Mononuclear cell (primary cell): ENCODE data around the gene DCTD. TPM values are rescaled to one million over a fixed set of nuclear protein-coding genes. Genes with fewer than 3 reads are reported as not detected.

ENCODE experiments used
- H3K27me3 ChIP-seq: 2 replicates; pipeline ENCODE4 v1.6.0; 2011; ENCODE audit warnings: low read length, control low read depth; ENCODE audit not compliant: insufficient read depth
- H3K4me1 ChIP-seq: 2 replicates; pipeline ENCODE4 v1.5.1; 2011; ENCODE audit warnings: mild to moderate bottlenecking, low read length, control low read depth; ENCODE audit not compliant: insufficient read depth
- H3K4me3 ChIP-seq: 2 replicates; pipeline ENCODE4 v1.5.1; 2011; ENCODE audit warnings: mild to moderate bottlenecking, low read length, moderate library complexity
- H3K9me3 ChIP-seq: 2 replicates; pipeline ENCODE4 v1.5.1; 2011; ENCODE audit warnings: low read depth, mild to moderate bottlenecking, control low read depth, low read length
- total RNA-seq: library from RNA; depleted of rRNA; stranded (reverse); fragments of >200 nt; gene quantifications from one replicate; pipeline ENCODE4 v1.2.3, GENCODE V29; 2012

DCTD gene
- total RNA-seq, 1 donor, result 39.9 TPM

GRCh38 chr4:182874797-182875345 lies 42.3 kb downstream of the DCTD start:
- Histone ChIP-seq H3K4me3 (no peak overlapping the region), H3K27me3 (no peaks in the 10 kb centered on the region), H3K4me1 (peaks cover 9% of the 10 kb centered on the region), H3K9me3 (no peaks in the 10 kb centered on the region)

GRCh38 chr4:182874304-182874751 lies 42.9 kb downstream of the DCTD start:
- H3K9me3 ChIP-seq, result no peaks in the 10 kb centered on the region
- H3K4me1 ChIP-seq, result peaks cover 9% of the 10 kb centered on the region
- no peaks in the 10 kb centered on the region for H3K27me3 ChIP-seq
- no peak overlapping the region for H3K4me3 ChIP-seq

- H3K4me1 ChIP-seq, result peaks cover 9% of the 10 kb centered on the region
- no peaks in the 10 kb centered on the region for H3K27me3 ChIP-seq
- no peaks in the 10 kb centered on the region for H3K9me3 ChIP-seq
- no peak overlapping the region for H3K4me3 ChIP-seq
These were observed 43.5 kb downstream of the DCTD start for GRCh38 chr4:182873726-182874125.

GRCh38 chr4:182873289-182873688 lies 43.9 kb downstream of the DCTD start:
- no peaks in the 10 kb centered on the region for H3K9me3 ChIP-seq
- H3K4me1 ChIP-seq, result peaks cover 9% of the 10 kb centered on the region
- no peaks in the 10 kb centered on the region for H3K27me3 ChIP-seq
- H3K4me3 ChIP-seq, result no peak overlapping the region

- H3K9me3 ChIP-seq, result no peaks in the 10 kb centered on the region
- no peak overlapping the region for H3K4me3 ChIP-seq
- H3K27me3 ChIP-seq, result no peaks in the 10 kb centered on the region
- peaks cover 9% of the 10 kb centered on the region for H3K4me1 ChIP-seq
These were observed 44.3 kb downstream of the DCTD start for GRCh38 chr4:182872886-182873285.

DNA sequence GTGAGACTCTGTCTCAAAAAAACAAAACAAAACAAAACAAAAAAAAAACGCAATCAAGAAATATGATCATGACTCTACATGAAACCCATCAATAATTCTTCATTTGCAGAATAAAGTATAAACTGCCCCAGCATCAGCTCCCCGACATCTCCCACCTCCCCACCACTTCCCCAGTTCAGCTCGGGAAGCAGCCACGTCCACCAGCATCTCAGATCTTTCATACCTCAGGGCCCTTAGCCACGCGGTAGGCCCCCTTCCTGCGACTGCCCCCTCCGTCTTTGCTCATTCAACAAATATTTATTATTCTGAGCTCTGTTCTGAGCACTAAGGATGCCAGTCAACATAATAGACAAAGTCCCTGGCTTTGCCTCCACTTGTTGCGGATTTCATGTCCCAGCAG lies 45.6 kb downstream of the DCTD start:
- no peak overlapping the region for H3K4me3 ChIP-seq
- H3K27me3 ChIP-seq, result no peaks in the 10 kb centered on the region
- no peaks in the 10 kb centered on the region for H3K9me3 ChIP-seq
- H3K4me1 ChIP-seq, result peaks cover 9% of the 10 kb centered on the region

GRCh38 chr4:182869697-182870096 lies 47.5 kb downstream of the DCTD start:
- no peaks in the 10 kb centered on the region for H3K27me3 ChIP-seq
- no peak overlapping the region for H3K4me3 ChIP-seq
- peaks cover 9% of the 10 kb centered on the region for H3K4me1 ChIP-seq
- no peaks in the 10 kb centered on the region for H3K9me3 ChIP-seq

DNA sequence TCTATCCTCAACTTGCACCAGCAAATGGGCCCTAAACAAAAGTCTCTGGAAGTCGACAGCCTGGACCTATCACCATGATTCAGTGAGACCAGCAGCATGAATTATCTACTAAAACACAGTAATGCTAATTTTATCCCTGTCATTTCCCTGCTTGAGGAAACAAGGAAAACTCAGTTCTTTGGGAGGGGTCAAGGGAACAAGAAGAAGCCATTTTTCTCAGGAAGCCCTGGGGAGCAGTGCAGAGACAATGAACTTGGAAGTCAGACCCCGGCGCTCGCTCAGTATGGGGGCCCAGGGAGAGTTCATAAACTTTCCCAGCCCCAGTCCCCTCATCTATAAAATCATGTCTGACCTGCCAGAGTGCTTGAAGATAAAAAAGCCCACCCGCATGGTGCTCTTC lies 50.4 kb downstream of the DCTD start:
- H3K4me1 ChIP-seq, result no peaks in the 10 kb centered on the region
- H3K9me3 ChIP-seq, result no peaks in the 10 kb centered on the region
- H3K4me3 ChIP-seq, result no peak overlapping the region
- H3K27me3 ChIP-seq, result no peaks in the 10 kb centered on the region

- no peaks in the 10 kb centered on the region for H3K9me3 ChIP-seq
- no peaks in the 10 kb centered on the region for H3K27me3 ChIP-seq
These were observed 53.7 kb downstream of the DCTD start for GRCh38 chr4:182863501-182863900.

GRCh38 chr4:182862921-182863320 lies 54.3 kb downstream of the DCTD start:
- no peaks in the 10 kb centered on the region for H3K27me3 ChIP-seq
- no peak overlapping the region for H3K4me3 ChIP-seq
- H3K9me3 ChIP-seq, result no peaks in the 10 kb centered on the region
- no peaks in the 10 kb centered on the region for H3K4me1 ChIP-seq

More at GRCh38 chr4:182863501-182863900, 53.7 kb downstream of the DCTD start:
- Histone ChIP-seq H3K4me3 (no peak overlapping the region), H3K4me1 (no peaks in the 10 kb centered on the region)

- H3K27me3 ChIP-seq, result no peaks in the 10 kb centered on the region
- H3K4me1 ChIP-seq, result no peaks in the 10 kb centered on the region
- H3K4me3 ChIP-seq, result no peak overlapping the region
- no peaks in the 10 kb centered on the region for H3K9me3 ChIP-seq
These were observed 54.9 kb downstream of the DCTD start for GRCh38 chr4:182862141-182862875.

GRCh38 chr4:182861346-182861745 lies 55.8 kb downstream of the DCTD start:
- H3K4me1 ChIP-seq, result no peaks in the 10 kb centered on the region
- no peaks in the 10 kb centered on the region for H3K9me3 ChIP-seq
- no peaks in the 10 kb centered on the region for H3K27me3 ChIP-seq
- no peak overlapping the region for H3K4me3 ChIP-seq

DNA sequence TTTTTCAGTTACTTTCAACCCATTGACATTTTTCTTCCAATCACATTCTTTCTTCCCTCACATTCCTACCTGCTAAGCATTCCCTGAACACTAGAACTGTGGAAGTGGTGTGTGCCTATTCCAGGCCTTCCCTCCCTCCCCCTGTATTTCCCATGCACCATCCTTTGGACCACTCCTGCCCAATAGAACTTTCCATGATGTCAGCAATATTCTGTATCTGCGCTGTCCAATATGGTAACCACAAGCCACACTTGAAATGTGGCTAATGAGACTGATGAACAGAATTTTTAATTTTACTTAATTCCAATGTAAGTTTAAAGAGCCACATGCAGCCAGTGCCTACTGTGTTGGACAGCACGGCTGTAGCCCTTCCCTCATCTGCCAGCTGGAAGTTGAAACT lies 57.5 kb downstream of the DCTD start:
- Histone ChIP-seq H3K27me3 (no peaks in the 10 kb centered on the region), H3K4me1 (no peaks in the 10 kb centered on the region), H3K4me3 (no peak overlapping the region), H3K9me3 (no peaks in the 10 kb centered on the region)

DNA sequence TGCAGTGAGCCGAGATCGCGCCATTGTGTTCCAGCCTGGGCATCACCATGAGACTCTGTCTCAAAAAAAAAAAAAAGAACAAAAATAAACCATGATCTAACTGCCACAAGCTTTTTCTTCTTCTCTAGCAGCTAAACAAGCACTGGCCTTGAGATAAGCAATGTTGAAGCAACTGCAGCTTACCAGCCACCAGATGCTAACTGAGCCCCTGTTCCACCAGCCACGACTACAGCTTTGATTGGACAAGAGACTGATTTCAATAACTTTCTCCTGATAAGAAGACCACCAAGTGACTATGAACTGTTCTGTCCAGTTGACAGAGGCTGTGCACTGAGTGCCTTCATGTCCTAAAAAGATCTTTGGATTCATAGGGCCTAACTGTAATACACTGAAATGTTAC lies 58.5 kb downstream of the DCTD start:
- Histone ChIP-seq H3K27me3 (no peaks in the 10 kb centered on the region), H3K4me3 (no peak overlapping the region), H3K4me1 (no peaks in the 10 kb centered on the region), H3K9me3 (no peaks in the 10 kb centered on the region)

DNA sequence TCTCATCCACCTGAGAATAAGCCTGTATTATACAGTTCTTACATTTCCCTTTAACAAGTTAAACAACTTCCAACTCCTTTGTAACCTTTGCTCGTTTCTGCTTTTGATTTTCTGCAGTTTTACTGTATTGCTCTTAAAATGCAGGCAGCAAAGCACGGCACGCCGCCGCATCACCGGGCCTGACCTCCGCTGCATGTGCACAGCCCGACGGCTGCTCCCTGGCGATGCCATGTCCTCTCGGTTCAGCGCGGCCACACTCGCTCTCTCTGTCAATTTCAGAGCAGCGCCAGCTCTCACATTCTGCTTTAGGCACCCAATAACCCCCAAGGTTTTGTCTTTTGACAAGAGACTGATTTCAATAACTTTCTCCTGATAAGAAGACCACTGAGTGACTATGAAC lies 60.3 kb downstream of the DCTD start:
- Histone ChIP-seq H3K4me3 (no peak overlapping the region), H3K27me3 (no peaks in the 10 kb centered on the region), H3K9me3 (no peaks in the 10 kb centered on the region), H3K4me1 (no peaks in the 10 kb centered on the region)

DNA sequence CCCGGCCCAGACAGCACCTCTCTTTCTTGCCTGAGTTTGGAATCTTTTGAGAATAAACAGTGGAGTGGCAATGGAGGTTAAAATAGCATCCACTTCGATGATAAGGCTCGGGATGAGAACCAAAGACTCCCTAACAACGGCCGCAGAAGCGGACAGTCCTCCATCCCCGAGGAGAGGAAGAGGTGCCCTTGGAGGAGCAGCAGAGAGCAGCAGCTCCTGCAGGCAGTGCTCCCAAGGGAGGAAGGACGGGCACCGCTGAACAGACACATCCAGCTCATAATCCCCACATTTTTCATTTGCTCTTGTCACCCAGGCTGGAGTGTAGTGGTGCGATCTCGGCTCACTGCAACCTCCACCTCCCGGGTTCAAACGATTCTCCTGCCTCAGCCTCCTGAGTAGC lies 61.3 kb downstream of the DCTD start:
- Histone ChIP-seq H3K4me3 (no peak overlapping the region), H3K4me1 (no peaks in the 10 kb centered on the region), H3K9me3 (no peaks in the 10 kb centered on the region), H3K27me3 (no peaks in the 10 kb centered on the region)
